Measurements from ENCODE around the gene NEUROG3. TPM values are rescaled to one million over a fixed set of nuclear protein-coding genes. Genes with fewer than 3 reads are reported as not detected.

NEUROG3 gene
- total RNA-seq, 1 donor from 2014 or later = not detected

DNA sequence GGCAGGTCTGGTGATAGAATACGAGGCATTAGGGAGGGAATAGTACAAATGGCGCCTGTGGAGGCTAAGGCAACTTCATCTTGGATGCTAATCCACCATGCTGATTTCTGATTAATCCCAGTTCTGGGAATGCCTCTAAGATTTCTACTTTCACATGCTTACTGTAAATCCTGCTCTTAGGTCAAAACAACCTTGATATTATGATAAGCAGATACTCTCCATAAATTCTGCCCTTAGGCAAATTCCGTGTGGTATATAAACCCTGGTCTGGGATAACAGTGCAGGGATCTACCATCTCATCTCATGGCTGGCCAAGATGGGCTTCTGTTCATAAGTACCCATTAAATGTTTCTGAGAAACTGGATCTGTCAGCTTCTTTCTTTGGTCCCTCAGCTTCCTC, 11.4 kb upstream of the NEUROG3 start:
- DNase-seq (ENCODE audit: low spot score) = no peak
- no peak overlapping the region for H3K4me3 Mint-ChIP-seq (ENCODE audit: unreplicated experiment)
- no peak overlapping the region for H3K27ac Mint-ChIP-seq (ENCODE audit: unreplicated experiment)
- H3K9me3 Mint-ChIP-seq (ENCODE audit: unreplicated experiment) = no peaks in the 10 kb centered on the region
- peaks cover 10% of the 10 kb centered on the region for H3K4me1 Mint-ChIP-seq (ENCODE audit: unreplicated experiment)
- TF ChIP-seq, protein P1, sequence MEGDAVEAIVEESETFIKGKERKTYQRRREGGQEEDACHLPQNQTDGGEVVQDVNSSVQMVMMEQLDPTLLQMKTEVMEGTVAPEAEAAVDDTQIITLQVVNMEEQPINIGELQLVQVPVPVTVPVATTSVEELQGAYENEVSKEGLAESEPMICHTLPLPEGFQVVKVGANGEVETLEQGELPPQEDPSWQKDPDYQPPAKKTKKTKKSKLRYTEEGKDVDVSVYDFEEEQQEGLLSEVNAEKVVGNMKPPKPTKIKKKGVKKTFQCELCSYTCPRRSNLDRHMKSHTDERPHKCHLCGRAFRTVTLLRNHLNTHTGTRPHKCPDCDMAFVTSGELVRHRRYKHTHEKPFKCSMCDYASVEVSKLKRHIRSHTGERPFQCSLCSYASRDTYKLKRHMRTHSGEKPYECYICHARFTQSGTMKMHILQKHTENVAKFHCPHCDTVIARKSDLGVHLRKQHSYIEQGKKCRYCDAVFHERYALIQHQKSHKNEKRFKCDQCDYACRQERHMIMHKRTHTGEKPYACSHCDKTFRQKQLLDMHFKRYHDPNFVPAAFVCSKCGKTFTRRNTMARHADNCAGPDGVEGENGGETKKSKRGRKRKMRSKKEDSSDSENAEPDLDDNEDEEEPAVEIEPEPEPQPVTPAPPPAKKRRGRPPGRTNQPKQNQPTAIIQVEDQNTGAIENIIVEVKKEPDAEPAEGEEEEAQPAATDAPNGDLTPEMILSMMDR (IDR thresholded peaks at IDR 0.05; ENCODE audit: unreplicated experiment) = no peak
- H3K27me3 Mint-ChIP-seq (ENCODE audit: unreplicated experiment) = peaks cover 9% of the 10 kb centered on the region
- no peaks in the 10 kb centered on the region for H3K36me3 Mint-ChIP-seq (ENCODE audit: low read depth, unreplicated experiment)

DNA sequence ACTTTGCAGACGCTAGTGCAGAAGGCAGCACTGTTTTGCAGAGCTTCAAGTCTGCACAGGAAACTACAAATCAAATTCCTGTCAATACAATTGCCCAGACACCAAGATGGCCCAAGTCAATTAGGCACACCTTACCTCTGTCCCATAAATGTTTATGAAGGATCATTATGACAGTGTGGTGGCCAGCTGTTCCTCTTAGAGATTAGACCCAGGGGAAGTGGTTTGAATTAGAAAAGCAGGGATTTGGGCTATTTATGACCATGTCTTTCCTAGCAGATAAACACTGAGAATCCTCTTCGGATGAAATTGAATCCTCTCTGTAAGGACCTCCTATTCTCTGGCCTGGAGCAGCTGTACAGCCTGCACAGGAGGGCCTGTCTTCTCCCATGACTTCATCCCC, 9.9 kb upstream of the NEUROG3 start:
- DNase-seq (ENCODE audit: low spot score) = no peak
- peaks cover 20% of the 10 kb centered on the region for H3K27me3 Mint-ChIP-seq (ENCODE audit: unreplicated experiment)
- no peaks in the 10 kb centered on the region for H3K9me3 Mint-ChIP-seq (ENCODE audit: unreplicated experiment)
- no peak overlapping the region for H3K4me3 Mint-ChIP-seq (ENCODE audit: unreplicated experiment)
- H3K4me1 Mint-ChIP-seq (ENCODE audit: unreplicated experiment) = peaks cover 6% of the 10 kb centered on the region
- H3K27ac Mint-ChIP-seq (ENCODE audit: unreplicated experiment) = no peak overlapping the region
- no peaks in the 10 kb centered on the region for H3K36me3 Mint-ChIP-seq (ENCODE audit: low read depth, unreplicated experiment)
- TF ChIP-seq, protein P1 (IDR thresholded peaks at IDR 0.05; ENCODE audit: unreplicated experiment) = no peak

DNA sequence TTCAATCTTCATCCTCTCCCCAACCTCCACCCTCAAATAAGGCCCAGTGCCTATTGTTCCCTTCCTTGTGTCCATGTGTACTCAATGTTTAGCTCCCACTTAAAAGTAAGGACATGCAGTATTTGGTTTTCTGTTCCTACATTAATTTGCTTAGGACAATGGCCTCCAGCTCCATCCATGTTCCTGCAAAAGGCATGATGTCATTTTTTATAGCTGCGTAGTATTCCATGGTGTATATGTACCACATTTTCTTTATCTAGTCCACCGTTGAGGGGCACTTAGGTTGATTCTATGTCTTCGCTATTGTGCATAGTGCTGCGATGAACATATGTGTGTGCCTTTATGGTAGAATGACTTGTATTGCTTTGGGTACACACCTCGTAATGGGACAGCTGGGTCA, 7.2 kb upstream of the NEUROG3 start:
- no peaks in the 10 kb centered on the region for H3K9me3 Mint-ChIP-seq (ENCODE audit: unreplicated experiment)

DNA sequence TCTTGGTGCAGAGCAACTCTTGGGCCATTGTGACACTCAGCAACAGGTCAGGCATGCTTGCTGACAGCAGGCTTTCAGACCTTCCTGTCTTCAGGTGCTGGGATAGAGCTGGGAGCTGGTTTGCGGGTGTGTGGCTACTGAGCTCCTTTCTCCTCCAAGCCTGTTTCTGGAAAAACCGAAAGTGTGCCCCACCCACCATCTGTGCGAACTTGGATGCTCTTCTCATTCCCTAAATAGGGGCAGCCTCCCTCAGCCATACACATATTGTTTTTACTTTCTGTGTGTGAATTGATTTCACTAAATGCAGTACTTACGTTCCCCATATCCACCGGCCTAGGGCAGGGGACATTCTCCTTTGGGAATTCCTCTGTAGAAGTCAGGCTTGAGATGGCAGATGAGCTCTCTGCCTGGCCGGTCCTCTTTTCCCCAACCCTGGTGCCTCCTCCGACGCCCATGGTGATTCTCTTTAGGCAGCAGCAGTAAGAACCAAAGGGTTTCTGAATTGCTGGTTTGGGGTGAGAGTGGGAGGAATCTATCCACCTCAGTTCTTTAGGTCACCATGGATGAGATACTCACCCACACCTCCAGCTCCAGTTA, 6.3 kb upstream of the NEUROG3 start:
- Mint-ChIP-seq H3K27me3 (ENCODE audit: unreplicated experiment) (peaks cover 34% of the 10 kb centered on the region), H3K4me3 (ENCODE audit: unreplicated experiment) (peak overlapping the region; percentile 52), H3K4me1 (ENCODE audit: unreplicated experiment) (peaks cover 28% of the 10 kb centered on the region), H3K27ac (ENCODE audit: unreplicated experiment) (no peak overlapping the region), H3K9me3 (ENCODE audit: unreplicated experiment) (no peaks in the 10 kb centered on the region), H3K36me3 (ENCODE audit: low read depth, unreplicated experiment) (no peaks in the 10 kb centered on the region)
- no peak for DNase-seq (ENCODE audit: low spot score)
- TF ChIP-seq, protein P1 (IDR thresholded peaks at IDR 0.05; ENCODE audit: unreplicated experiment) = no peak

More for the DNA sequence above, 7.2 kb upstream of the NEUROG3 start:
- Mint-ChIP-seq H3K27ac (ENCODE audit: unreplicated experiment) (no peak overlapping the region), H3K4me3 (ENCODE audit: unreplicated experiment) (no peak overlapping the region), H3K27me3 (ENCODE audit: unreplicated experiment) (peaks cover 31% of the 10 kb centered on the region), H3K4me1 (ENCODE audit: unreplicated experiment) (peaks cover 19% of the 10 kb centered on the region), H3K36me3 (ENCODE audit: low read depth, unreplicated experiment) (no peaks in the 10 kb centered on the region)
- DNase-seq (ENCODE audit: low spot score) = no peak
- TF ChIP-seq, protein P1 (IDR thresholded peaks at IDR 0.05; ENCODE audit: unreplicated experiment) = no peak

DNA sequence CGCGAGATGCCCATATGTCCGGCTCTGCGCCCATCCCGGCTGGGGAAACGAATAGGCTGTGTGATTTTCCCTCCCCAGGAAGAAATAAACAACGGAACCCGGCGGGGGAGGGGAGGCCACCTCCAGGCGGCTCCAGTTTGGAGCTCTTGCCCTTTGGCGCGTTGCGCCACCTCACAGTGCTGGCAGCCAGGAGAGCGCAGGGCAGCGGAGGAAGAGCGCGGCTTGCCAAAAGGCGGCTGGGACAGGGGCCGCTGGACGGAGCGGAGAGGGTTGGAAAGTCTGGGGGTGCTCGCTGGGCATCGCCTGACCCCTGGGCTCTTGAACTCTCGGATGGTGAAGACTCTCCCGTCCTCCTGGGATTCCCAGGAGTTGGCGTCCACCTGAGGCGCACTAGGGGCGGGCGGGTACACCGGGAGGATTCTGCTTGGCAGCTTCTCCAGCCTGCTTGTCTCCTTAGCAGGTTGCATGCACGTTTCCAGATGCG, 5.3 kb upstream of the NEUROG3 start:
- Mint-ChIP-seq H3K27ac (ENCODE audit: unreplicated experiment) (no peak overlapping the region), H3K36me3 (ENCODE audit: low read depth, unreplicated experiment) (no peaks in the 10 kb centered on the region), H3K9me3 (ENCODE audit: unreplicated experiment) (no peaks in the 10 kb centered on the region), H3K27me3 (ENCODE audit: unreplicated experiment) (peaks cover 34% of the 10 kb centered on the region), H3K4me3 (ENCODE audit: unreplicated experiment) (no peak overlapping the region), H3K4me1 (ENCODE audit: unreplicated experiment) (peaks cover 34% of the 10 kb centered on the region)
- TF ChIP-seq, protein P1 (IDR thresholded peaks at IDR 0.05; ENCODE audit: unreplicated experiment) = no peak
- DNase-seq (ENCODE audit: low spot score) = no peak

Measured in endothelial cell (in vitro differentiated cells).